Mesenchymal stem cell (in vitro differentiated cells and primary cell): ENCODE measurements around the gene NOX3.

ENCODE experiments used
- DNase-seq: peaks from one replicate; pipeline ENCODE4 v3.0.0-alpha.2; 2013
- H2AFZ ChIP-seq: one replicate; pipeline ENCODE4 v1.6.1; 2013; ENCODE audit warnings: low read depth, mild to moderate bottlenecking, control low read depth, inconsistent platforms, low read length, moderate library complexity
- H2AK5ac ChIP-seq: 2 replicates; pipeline ENCODE4 v1.6.1; 2013; ENCODE audit warnings: low read length, moderate library complexity, mild to moderate bottlenecking, inconsistent platforms; ENCODE audit not compliant: severe bottlenecking
- H2BK120ac ChIP-seq: one replicate; pipeline ENCODE4 v1.6.1; 2013; ENCODE audit warnings: low read depth, mild to moderate bottlenecking, inconsistent platforms, low read length, moderate library complexity
- H2BK12ac ChIP-seq, 2 experiments: one replicate each; pipeline ENCODE4 v1.6.1; 2013; ENCODE audit warnings: inconsistent platforms in 2 of 2, low read length in 2 of 2, mild to moderate bottlenecking in 2 of 2, moderate library complexity in 2 of 2, control low read depth in 1 of 2
- H2BK15ac ChIP-seq: one replicate; pipeline ENCODE4 v1.6.1; 2013; ENCODE audit warnings: mild to moderate bottlenecking, low read depth, inconsistent platforms; ENCODE audit not compliant: poor library complexity, severe bottlenecking
- H2BK5ac ChIP-seq: 2 replicates; pipeline ENCODE4 v1.6.1; 2013; ENCODE audit warnings: low read depth, mild to moderate bottlenecking, low read length, control low read depth, inconsistent platforms; ENCODE audit not compliant: poor library complexity, severe bottlenecking
- H3K14ac ChIP-seq, 2 experiments: one replicate each; pipeline ENCODE4 v1.6.1; 2013; ENCODE audit warnings: inconsistent platforms in 2 of 2, low read length in 2 of 2, control low read depth in 1 of 2, mild to moderate bottlenecking in 1 of 2, moderate library complexity in 1 of 2
- H3K18ac ChIP-seq, 2 experiments: one replicate each; pipeline ENCODE4 v1.6.1; 2013; ENCODE audit warnings: inconsistent platforms in 2 of 2, low read length in 2 of 2, control low read depth in 1 of 2, low read depth in 1 of 2, mild to moderate bottlenecking in 1 of 2
- H3K23ac ChIP-seq, 2 experiments: one replicate each; pipeline ENCODE4 v1.6.1; 2013; ENCODE audit warnings: inconsistent platforms in 2 of 2, low read length in 2 of 2, mild to moderate bottlenecking in 2 of 2, moderate library complexity in 2 of 2, control low read depth in 1 of 2
- H3K27ac ChIP-seq: 2 replicates; pipeline ENCODE4 v1.5.1; 2013; ENCODE audit warnings: mild to moderate bottlenecking, moderate library complexity, low read length, control low read depth, inconsistent platforms; ENCODE audit not compliant: poor library complexity, severe bottlenecking
- H3K27me3 ChIP-seq, 2 experiments: 2 replicates each; pipeline versions ENCODE4 v1.6.1 to v1.7.0; 2013; ENCODE audit warnings: low read length in 2 of 2, mild to moderate bottlenecking in 2 of 2, moderate library complexity in 2 of 2, control low read depth in 1 of 2, inconsistent platforms in 1 of 2; ENCODE audit not compliant: control insufficient read depth in 1 of 2, insufficient read depth in 1 of 2
- H3K36me3 ChIP-seq, 2 experiments: 2 replicates each; pipeline versions ENCODE4 v1.6.1 to v1.7.0; 2013; ENCODE audit warnings: low read length in 2 of 2, control low read depth in 1 of 2, inconsistent platforms in 1 of 2, low read depth in 1 of 2, mild to moderate bottlenecking in 1 of 2; ENCODE audit not compliant: insufficient read depth in 2 of 2, control insufficient read depth in 1 of 2
- H3K4ac ChIP-seq, 2 experiments: one replicate each; pipeline ENCODE4 v1.6.1; 2013; ENCODE audit warnings: inconsistent platforms in 2 of 2, low read length in 2 of 2, mild to moderate bottlenecking in 2 of 2, moderate library complexity in 2 of 2, control low read depth in 1 of 2, low read depth in 1 of 2
- H3K4me1 ChIP-seq: 2 replicates; pipeline ENCODE4 v1.6.1; 2013; ENCODE audit warnings: low read depth, low read length, control low read depth; ENCODE audit not compliant: control insufficient read depth, insufficient read depth
- H3K4me2 ChIP-seq: 2 replicates; pipeline ENCODE4 v1.6.1; 2013; ENCODE audit warnings: low read length, mild to moderate bottlenecking, inconsistent platforms; ENCODE audit not compliant: poor library complexity, severe bottlenecking
- H3K4me3 ChIP-seq, 2 experiments: 2 replicates each; pipeline versions ENCODE4 v1.5.1 to v1.7.0; 2013; ENCODE audit warnings: low read length in 2 of 2, mild to moderate bottlenecking in 2 of 2, control low read depth in 1 of 2, low read depth in 1 of 2; ENCODE audit not compliant: insufficient read depth in 1 of 2
- H3K79me1 ChIP-seq: replicated peaks from 2 replicates; pipeline ENCODE4 v1.6.1; 2013; ENCODE audit warnings: mild to moderate bottlenecking, control low read depth, low read length, inconsistent platforms; ENCODE audit not compliant: poor library complexity, severe bottlenecking
- H3K9ac ChIP-seq: 2 replicates; pipeline ENCODE4 v1.7.0; 2013; ENCODE audit warnings: mild to moderate bottlenecking, low read length, moderate library complexity
- H3K9me3 ChIP-seq: 2 replicates; pipeline ENCODE4 v1.7.0; 2013; ENCODE audit warnings: mild to moderate bottlenecking, low read length; ENCODE audit not compliant: control insufficient read depth
- H4K8ac ChIP-seq: one replicate; pipeline ENCODE4 v1.6.1; 2013; ENCODE audit warnings: inconsistent platforms, mild to moderate bottlenecking, low read length, moderate library complexity
- H4K91ac ChIP-seq: one replicate; pipeline ENCODE4 v1.6.1; 2013; ENCODE audit warnings: mild to moderate bottlenecking, low read length, inconsistent platforms

The NOX3 gene

DNA sequence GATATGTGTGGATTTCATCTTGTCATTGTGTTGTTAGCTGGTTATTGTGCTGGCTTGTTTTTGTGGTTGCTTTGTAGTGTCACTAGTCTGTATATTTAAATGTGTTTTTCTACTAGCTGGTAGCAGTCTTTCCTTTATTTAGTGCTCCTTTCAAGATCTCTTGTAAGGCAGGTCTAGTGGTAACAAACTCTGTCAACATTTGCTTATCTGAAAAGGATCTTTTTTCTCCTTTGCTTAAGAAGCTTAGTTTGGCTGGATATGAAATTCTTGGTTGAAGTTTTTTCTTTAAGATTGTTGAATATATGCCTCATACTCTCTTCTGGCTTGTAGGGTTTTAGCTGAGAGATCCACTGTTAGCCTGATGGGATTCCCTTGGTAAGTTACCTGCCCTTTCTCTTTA is 108.7 kb downstream of the NOX3 start:
- H2BK12ac ChIP-seq, result no peak overlapping the region
- H3K4me1 ChIP-seq, result no peaks in the 10 kb centered on the region
- H3K79me1 ChIP-seq, result no peaks in the 10 kb centered on the region
- H2AFZ ChIP-seq, result no peak overlapping the region
- no peak overlapping the region for H3K4me2 ChIP-seq
- no peaks in the 10 kb centered on the region for H3K27me3 ChIP-seq
- no peak overlapping the region for H2BK5ac ChIP-seq
- H3K36me3 ChIP-seq, result no peaks in the 10 kb centered on the region
- no peak overlapping the region for H2BK15ac ChIP-seq
- no peak overlapping the region for H3K4ac ChIP-seq
- peaks cover 7% of the 10 kb centered on the region for H3K9me3 ChIP-seq
- no peak overlapping the region for H2AK5ac ChIP-seq
- H4K91ac ChIP-seq, result no peak overlapping the region
- H3K27ac ChIP-seq, result no peak overlapping the region
- H3K4me3 ChIP-seq, result no peak overlapping the region
- H3K23ac ChIP-seq, result no peak overlapping the region
- no peak overlapping the region for H3K14ac ChIP-seq
- no peak overlapping the region for H3K18ac ChIP-seq
- H3K9ac ChIP-seq, result no peak overlapping the region
- H4K8ac ChIP-seq, result no peak overlapping the region
- DNase-seq, result no peak
- H2BK120ac ChIP-seq, result no peak overlapping the region
